HL-60/S4 (cell line): ENCODE measurements around the gene ESPN.
"Not testable (repeated sequence)": the region's sequence is repeated elsewhere in the genome, so short reads cannot be mapped to it uniquely, and the experiment has no call there.

Experiments used
- in situ Hi-C: fragments of 300-500 bp; cut with MboI; formaldehyde crosslinking; loops from 2 replicates; pipeline ENCODE4 v1.14.3; 2022; ENCODE audit warnings: low sequenced_read_pairs

The ESPN gene

DNA sequence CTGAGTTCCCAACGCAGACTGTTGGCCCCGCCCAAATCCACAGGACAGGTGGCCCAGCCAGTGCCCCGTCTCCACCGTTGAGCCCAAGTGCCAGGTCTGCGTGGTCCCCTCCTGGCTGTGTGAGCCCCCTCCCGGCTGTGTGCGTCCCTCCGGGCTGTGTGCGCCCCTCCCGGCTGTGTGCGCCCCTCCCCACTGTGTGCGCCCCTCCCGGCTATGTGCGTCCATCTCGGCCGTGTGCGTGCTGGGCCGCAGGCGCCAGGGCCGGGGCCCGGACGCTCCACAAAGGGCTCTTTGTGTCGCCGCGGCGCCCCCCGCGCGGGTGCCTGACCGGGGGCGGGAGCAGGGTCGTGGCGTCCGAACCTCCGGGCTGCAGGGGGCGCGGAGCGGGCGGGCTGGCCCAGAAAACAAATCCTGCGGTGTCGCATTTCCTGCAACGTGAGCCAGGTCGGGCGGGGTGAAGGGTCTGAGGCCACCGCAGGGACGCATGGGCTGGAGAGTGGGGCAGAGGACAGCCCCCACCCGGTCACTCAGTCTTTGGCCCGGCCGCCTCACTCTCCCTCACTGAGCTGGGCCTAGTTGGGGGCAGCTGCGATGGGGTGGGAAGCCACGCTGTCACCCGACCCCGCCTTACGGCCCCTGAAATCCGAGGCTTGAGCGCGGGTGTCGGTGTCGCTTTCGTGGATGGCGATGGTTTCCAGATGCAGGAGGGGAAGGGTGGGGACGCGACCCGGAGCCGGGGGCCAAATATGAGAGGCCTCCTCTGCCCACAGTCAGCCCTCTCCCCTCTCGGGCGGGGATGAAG, 22.6 kb downstream of the ESPN start:
- in situ Hi-C loops: no loop called here

DNA sequence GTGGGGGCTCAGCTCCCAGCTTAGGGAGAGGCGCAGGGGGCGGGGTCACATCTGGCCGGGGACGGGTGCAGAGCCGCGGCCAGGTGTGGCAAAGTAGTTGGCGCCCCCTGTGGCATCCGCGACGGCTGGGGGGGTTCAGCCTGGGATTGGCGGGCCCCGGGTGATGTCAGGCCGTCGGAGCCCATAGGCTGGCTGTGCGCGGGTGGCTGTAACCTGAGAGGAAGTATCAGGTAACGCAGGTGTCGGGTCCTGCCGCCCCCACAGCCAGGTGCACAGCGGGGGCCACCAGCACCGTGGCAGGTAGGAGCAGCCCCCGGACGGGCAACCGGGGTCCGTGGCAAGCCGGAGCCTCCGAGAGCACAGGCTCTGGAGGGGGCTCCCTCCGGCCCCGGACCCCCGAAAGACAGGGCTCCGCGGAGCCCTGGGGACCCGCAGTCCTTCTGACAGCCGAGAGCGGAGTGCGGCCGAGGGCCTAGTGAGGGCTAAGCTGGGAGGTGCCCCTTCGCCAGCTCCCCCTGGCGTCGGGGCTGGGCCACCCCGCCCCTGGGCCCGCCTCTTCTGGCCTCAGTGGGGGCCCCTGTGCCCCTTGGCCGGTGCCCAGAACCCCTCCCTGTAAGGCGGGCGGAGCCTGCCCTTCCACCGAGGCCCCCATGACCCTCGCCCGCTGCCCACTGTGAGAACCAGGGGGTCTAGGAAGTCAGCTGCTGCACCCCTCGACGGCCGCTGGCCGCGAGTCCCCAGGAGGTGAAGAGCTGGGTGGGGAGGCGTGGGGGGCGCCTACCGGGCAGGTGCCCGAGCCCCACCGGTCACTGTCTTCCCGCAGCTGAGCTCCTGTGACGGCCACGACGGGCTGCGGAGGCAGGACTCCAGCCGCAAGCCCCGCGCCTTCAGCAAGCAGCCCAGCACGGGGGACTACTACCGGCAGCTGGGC, 23.5 kb downstream of the ESPN start:
- in situ Hi-C loops: no loop called here

DNA sequence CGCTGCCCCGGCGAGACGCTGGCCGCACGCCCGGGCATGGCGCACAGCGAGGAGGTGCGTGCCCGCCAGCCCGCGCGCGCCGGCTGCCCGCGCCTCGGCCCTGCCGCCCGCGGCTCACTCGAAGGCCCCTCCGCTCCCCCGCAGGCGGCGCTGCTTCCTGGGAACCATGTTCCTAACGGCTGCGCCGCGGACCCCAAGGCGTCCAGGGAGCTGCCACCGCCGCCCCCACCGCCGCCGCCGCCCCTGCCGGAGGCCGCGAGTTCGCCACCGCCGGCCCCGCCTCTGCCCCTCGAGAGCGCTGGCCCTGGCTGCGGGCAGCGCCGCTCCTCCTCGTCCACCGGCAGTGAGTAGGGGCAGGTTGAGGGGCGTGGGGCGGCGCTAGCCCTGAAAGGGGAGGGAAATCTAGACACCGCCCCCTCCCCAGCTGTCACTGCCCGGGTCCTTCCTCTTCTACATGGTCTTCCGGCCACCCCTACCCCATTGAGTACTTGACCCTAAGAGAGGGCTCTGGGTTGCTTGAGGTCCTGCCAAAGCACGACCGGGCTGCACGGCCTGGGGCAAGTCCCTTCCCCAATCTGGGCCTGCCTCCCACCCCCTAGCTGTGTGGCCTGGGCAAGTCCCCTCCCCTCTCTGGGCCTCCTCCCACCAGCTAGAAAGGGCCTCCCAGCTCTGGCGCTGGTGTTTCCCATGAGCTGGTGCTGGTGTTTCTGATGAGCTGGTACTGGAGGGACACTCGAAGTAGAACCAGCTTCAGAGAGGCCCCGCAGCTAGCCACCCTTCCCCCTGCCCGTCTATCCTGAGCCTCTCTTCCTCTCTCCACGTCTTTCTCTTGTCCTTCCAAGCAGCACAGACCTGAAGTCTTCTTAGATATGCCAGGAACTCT, 24.4 kb downstream of the ESPN start:
- in situ Hi-C loops: no loop called here

DNA sequence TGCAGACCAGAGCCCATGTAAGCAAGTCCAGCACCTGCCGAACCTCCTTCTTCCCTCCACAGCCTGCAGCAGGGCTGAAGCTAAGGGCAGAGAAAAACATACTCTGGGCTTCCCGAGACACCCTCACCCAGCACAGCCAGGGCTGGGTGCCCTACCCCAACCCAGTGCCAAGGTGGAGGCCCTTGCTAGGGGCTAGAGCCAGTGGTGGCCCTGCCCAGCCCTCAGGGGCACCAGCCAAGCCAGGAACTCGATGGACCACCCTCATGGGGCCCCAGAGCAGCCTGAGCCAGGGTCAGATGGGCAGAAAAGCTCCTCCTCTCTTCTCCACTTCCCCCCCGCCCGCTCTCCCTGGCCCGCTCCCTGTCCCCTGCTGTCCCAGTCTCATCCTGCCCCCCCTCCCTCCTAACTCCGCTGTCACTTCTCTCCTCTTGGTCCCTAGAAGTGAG, 25.5 kb downstream of the ESPN start:
- in situ Hi-C loops: no loop called here

GRCh38 chr1:6450486-6450885, 25.9 kb downstream of the ESPN start:
- in situ Hi-C loops: not testable (repeated sequence)

DNA sequence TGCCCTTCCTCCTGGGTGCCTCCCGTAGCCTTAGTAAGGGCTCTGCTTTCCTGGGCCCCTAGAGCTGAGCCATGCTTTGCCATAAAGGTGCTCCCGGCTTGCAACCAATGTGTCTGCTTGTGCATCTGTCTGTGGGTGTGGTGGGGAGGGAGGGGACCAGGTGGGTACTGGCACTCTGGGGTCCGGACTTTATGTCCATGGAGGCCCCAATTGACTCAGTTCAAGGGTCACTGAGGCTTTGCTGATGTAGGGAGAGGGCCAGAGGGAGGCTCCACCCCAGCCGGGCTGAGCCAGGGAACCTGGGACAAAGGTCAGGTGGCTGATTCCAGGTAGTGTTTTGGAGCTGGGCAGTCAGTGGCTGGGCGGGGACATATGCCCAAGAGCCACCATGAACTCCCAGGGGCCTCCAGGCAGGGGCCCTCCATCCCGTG, 26.4 kb downstream of the ESPN start:
- in situ Hi-C loops: no loop called here

GRCh38 chr1:6453895-6454855, 29.6 kb downstream of the ESPN start:
- in situ Hi-C loops: not testable (repeated sequence)

DNA sequence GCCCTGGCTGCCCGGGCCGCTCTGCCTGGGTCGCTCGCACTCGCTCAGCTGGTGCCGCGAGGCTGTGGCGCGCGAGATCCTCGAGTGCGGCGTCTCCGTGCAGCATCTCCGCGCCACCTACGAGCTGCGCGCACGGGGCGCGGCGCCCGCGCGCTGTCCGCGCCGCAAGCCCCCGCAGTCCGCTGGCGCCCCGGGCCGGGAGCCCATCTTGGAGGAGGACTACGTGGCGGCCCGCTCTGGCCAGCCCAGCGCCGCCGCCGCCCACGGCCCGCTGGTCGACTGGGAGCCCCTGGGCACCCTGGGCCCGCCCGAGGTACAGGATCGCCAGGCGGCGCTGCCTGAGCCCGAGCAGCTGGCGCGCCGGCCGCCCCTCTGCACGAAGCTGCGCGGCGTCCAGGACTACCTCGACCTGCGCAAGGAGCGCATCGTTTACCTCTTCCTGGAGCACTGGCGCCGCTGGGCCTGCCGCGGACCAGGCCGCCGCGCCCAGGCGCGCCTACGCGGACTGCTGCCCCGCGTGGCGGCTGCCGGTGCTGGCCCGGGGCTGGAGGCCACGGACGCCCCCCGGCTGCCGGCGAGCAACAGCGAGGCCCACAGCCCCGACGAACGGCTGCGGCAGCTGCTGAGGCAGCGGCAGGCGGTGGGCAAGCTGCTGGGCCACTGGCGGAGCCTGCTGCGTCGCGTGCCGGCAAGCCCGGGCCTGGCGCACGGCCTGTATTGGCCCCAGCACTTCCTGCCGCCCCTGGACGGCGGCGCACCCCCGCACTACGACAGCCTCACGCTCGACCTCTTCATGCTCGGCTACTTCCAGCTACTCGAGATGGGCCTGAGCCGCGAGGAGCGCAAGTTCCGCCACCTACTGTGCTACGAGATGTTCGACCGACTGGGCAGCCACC, 30.5 kb downstream of the ESPN start:
- in situ Hi-C loops: no loop called here

DNA sequence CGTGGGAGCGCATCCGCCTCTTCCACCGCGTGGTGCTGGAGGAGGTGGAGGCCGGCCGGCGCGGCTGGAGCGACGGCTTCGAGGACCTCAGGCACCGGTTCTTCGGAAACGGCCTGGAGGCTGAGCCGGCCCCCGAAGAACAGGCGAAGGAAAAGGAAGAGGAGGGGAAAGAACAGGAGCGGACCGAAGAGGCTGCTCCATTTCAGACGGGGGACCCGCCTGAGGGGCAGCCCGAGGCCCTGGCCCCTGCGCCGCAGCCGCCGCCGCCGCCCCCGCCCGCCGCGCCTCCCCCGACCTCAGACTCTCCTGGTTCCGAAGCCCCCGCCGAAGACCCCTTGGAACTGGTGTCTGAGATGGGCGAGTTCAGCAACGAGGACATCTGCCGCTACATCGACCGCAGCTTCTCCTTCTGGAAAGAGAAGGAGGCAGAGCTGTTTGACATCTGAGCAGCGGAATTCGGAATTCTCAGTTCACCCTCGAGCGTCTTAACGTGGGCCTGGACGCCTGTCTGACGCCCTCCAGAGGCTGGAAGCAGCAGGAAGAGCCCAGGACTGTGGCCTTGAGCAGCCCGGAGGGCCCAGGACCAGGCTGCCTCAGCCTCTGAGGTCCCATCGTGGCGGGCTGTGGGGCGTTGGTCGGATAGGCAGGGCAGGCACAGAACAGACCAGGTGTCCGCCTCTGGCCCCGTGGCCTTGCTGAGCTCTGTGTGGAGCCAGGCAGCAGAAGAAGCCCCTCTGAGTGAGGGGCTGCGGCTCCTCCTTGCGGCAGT, 31.4 kb downstream of the ESPN start:
- in situ Hi-C loops: not testable (repeated sequence)

GRCh38 chr1:6456800-6457466, 32.4 kb downstream of the ESPN start:
- in situ Hi-C loops: no loop called here

DNA sequence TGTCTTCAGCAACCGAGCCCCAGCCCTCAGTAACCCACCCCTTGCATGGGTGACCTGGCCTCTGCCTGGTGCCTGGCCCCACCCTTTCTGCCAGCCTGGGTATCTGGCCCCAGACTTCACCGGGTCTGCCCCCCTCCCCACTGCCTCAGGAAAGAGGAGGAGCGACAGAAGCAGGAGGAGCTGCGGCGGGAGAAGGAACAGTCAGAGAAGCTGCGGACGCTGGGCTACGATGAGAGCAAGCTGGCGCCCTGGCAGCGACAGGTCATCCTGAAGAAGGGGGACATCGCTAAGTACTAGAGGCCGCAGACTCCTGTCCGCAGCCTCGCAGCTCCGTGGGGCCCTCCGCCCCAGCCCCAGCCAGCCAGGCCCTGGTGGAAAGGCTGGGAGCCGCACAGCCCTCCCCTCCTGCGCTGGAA, 35.3 kb downstream of the ESPN start:
- in situ Hi-C loops: no loop called here

- in situ Hi-C loops: no loop called here
These were observed 35.9 kb downstream of the ESPN start for GRCh38 chr1:6460301-6461050.

- in situ Hi-C loops: no loop called here
These were observed 36.5 kb downstream of the ESPN start for GRCh38 chr1:6461051-6461530.

DNA sequence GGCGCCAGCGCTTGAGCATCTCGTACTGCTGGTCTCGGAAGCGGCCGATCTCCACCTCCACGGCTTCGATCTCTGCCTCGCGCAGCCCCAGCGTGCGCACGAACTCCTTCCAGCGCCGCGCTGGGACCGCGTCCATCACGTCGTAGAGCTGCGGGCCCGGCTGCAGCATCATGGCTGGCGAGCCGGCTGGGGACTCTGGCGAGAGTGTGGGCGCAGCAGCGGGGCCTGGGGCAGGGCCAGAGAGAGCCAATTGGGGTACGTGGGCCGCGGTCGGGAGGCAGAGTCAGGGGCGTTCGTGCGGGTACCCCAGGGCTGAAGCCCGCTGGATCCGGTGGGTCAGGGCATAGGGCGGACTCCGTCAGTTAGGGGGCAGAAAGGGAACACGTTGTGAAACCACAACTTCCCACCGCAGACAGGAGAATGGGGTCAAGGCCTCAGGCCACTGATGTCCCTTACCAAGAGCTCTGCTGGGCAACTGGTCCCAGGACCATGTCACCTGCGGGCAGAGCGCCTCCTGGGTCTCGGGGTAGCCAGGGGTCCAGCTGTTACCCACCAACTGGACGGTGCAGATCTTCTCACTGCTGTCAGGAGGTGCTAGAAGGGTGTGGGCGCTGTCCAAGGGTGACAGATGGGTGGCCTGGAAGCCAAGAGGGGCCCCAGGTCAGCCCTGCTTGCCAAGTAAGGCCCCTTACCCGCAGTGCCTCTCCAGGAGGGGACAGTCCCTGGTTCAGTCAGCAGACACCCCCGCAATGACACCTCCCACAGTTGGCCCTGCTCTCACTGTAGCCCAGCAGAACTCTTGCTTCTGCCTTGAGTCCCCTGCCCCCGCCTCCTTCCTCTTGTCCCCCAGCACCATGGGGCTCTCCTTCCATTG, 37.2 kb downstream of the ESPN start:
- in situ Hi-C loops: no loop called here

GRCh38 chr1:6462412-6463119, 38.0 kb downstream of the ESPN start:
- in situ Hi-C loops: no loop called here
